Thyroid gland (tissue), 4 donors: Measurements from ENCODE around the gene ZBTB40.

Source experiments
- POLR2A ChIP-seq, 2 donors: fragments of 450-650 bp; IDR thresholded peaks; one replicate each; pipeline ENCODE4 v1.6.1; 2017; ENCODE audit warnings: antibody characterized with exemption in 2 of 2, mild to moderate bottlenecking in 2 of 2, moderate library complexity in 1 of 2
- TF ChIP-seq, protein P1 (sequence below), 6 experiments: fragments of 200-600 bp in 3 of 6; fragments of 450-650 bp in 3 of 6; sonication (generic) in 3 of 6; IDR thresholded peaks; one replicate each; pipeline ENCODE4 v1.5.1; 2016 to 2019; ENCODE audit warnings: antibody characterized with exemption in 6 of 6, mild to moderate bottlenecking in 2 of 6, inconsistent platforms in 1 of 6, moderate library complexity in 1 of 6

DNA sequence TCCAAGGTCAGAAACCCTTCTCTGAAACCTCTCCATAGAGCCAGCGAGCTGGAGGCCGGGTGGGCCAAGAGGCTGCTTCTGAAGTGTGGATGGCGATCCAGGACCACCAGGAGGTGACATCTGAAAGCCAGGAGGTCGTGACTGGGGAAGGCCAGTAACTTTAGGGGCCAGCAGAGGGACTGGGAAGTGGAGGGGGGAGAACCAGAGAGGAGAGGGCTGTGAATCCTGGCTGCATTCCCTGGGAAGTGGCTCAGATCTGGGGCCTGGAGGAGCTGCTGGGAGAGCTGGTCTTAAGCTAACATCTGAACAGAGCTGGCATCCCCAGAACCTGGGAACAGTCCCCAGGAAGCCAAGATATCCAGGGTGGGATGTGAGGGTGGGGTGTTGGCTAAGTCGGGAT is 100.4 kb downstream of the ZBTB40 start:
- no peak for TF ChIP-seq POLR2A (IDR thresholded peaks at IDR 0.05)
- TF ChIP-seq, protein P1, sequence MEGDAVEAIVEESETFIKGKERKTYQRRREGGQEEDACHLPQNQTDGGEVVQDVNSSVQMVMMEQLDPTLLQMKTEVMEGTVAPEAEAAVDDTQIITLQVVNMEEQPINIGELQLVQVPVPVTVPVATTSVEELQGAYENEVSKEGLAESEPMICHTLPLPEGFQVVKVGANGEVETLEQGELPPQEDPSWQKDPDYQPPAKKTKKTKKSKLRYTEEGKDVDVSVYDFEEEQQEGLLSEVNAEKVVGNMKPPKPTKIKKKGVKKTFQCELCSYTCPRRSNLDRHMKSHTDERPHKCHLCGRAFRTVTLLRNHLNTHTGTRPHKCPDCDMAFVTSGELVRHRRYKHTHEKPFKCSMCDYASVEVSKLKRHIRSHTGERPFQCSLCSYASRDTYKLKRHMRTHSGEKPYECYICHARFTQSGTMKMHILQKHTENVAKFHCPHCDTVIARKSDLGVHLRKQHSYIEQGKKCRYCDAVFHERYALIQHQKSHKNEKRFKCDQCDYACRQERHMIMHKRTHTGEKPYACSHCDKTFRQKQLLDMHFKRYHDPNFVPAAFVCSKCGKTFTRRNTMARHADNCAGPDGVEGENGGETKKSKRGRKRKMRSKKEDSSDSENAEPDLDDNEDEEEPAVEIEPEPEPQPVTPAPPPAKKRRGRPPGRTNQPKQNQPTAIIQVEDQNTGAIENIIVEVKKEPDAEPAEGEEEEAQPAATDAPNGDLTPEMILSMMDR (IDR thresholded peaks at IDR 0.05), result no peak
